Suprapubic skin (tissue), 4 donors: ENCODE measurements around the gene COL6A3.

Experiments
- CTCF ChIP-seq, 2 donors: fragments of 200-600 bp in 1 of 2; fragments of 450-650 bp in 1 of 2; sonication (generic) in 1 of 2; IDR thresholded peaks; one replicate each; pipeline ENCODE4 v1.5.1; 2016 to 2019; ENCODE audit warnings: antibody characterized with exemption in 2 of 2, mild to moderate bottlenecking in 1 of 2, moderate library complexity in 1 of 2
- POLR2A ChIP-seq, 2 donors: fragments of 450-650 bp; IDR thresholded peaks; one replicate each; pipeline ENCODE4 v1.6.1; 2017; ENCODE audit warnings: antibody characterized with exemption in 2 of 2, mild to moderate bottlenecking in 2 of 2, moderate library complexity in 2 of 2
- POLR2AphosphoS5 ChIP-seq, 3 donors: sonication (generic); formaldehyde crosslinking; IDR thresholded peaks; one replicate each; pipeline ENCODE4 v1.6.1; 2017; ENCODE audit warnings: antibody characterized with exemption in 3 of 3

- TF ChIP-seq CTCF (IDR thresholded peaks at IDR 0.05): no peak
- no peak for TF ChIP-seq POLR2AphosphoS5 (IDR thresholded peaks at IDR 0.05)
- no peak for TF ChIP-seq POLR2A (IDR thresholded peaks at IDR 0.05)
Observed at GRCh38 chr2:237333748-237334147, 80.2 kb downstream of the COL6A3 start.
